ENCODE results near the gene LRRC71. TPM values are rescaled to one million over a fixed set of nuclear protein-coding genes. Genes with fewer than 3 reads are reported as not detected.

The LRRC71 gene
- total RNA-seq, 4 donors from 2014 or later, result 1.2 TPM; not detected in 3

- in situ Hi-C loops (cut with MboI; ENCODE audit: low pct_ligation_motif_present in 1 of 4, low pct_unique_long_range_greater_than_20kb in 1 of 4, low sequenced_read_pairs in 3 of 4) (no loop called here), intact Hi-C loops (cut with DNase I; ENCODE audit: low total_unique reads) (no loop called here)
- Histone ChIP-seq H3K27me3 (peaks cover 37% of the 10 kb centered on the region), H3K4me1 (peaks cover 0 to 4% (median 3%) of the 10 kb centered on the region in 4 donors), H3K9me3 (no peaks in the 10 kb centered on the region), H3K36me3 (no peaks in the 10 kb centered on the region), H3K27ac (no peak overlapping the region), H3K4me3 (no peak overlapping the region)
- TF ChIP-seq POLR2A (IDR thresholded peaks at IDR 0.05), result no peak
- no peak for TF ChIP-seq EP300 (IDR thresholded peaks at IDR 0.05; ENCODE audit: low read depth)
- no peak for DNase-seq
- WGBS, 2 donors (ENCODE audit: low coverage in 1 of 2), result 27 to 86% methylated on average over 1 to 3 of the region's 3 CpGs
These were observed 33.1 kb upstream of the LRRC71 start for GRCh38 chr1:156887317-156887716.

- Histone ChIP-seq H3K9me3 (no peaks in the 10 kb centered on the region), H3K27ac (no peak overlapping the region), H3K4me1 (peaks cover 2 to 8% (median 7%) of the 10 kb centered on the region in 4 donors), H3K27me3 (peaks cover 40% of the 10 kb centered on the region), H3K4me3 (no peak overlapping the region), H3K36me3 (no peaks in the 10 kb centered on the region)
- intact Hi-C loops (cut with DNase I; ENCODE audit: low total_unique reads), result no loop called here
- in situ Hi-C loops (cut with MboI; ENCODE audit: low pct_ligation_motif_present in 1 of 4, low pct_unique_long_range_greater_than_20kb in 1 of 4, low sequenced_read_pairs in 3 of 4), result no loop called here
- TF ChIP-seq POLR2A (IDR thresholded peaks at IDR 0.05) (no peak), CTCF (IDR thresholded peaks at IDR 0.05) (no peak), POLR2AphosphoS5 (IDR thresholded peaks at IDR 0.05) (no peak), EP300 (IDR thresholded peaks at IDR 0.05; ENCODE audit: low read depth) (no peak)
- WGBS, 2 donors (ENCODE audit: low coverage in 1 of 2), result 29% methylated on average over 6 of the region's 6 CpGs; no CpG with 5 or more reads in 1 of the 2 donors
- DNase-seq, result no peak
These were observed 32.7 kb upstream of the LRRC71 start for GRCh38 chr1:156887734-156888133.

- peak; percentile 80 for DNase-seq
- in situ Hi-C loops (cut with MboI; ENCODE audit: low pct_ligation_motif_present in 1 of 4, low pct_unique_long_range_greater_than_20kb in 1 of 4, low sequenced_read_pairs in 3 of 4), result no loop called here
- WGBS, 2 donors (ENCODE audit: low coverage in 1 of 2), result 17 to 39% methylated on average over 2 to 8 of the region's 8 CpGs
- H3K27me3 ChIP-seq, result peaks cover 56% of the 10 kb centered on the region
- H3K4me1 ChIP-seq, result peaks cover 3 to 17% (median 16%) of the 10 kb centered on the region in 4 donors
- no peak overlapping the region for H3K4me3 ChIP-seq
- TF ChIP-seq CTCF (IDR thresholded peaks at IDR 0.05) (peak; percentile 65 to 76 (median 70)), EP300 (IDR thresholded peaks at IDR 0.05; ENCODE audit: low read depth) (no peak)
- no peaks in the 10 kb centered on the region for H3K9me3 ChIP-seq
- H3K27ac ChIP-seq, result no peak overlapping the region
- intact Hi-C loops (cut with DNase I; ENCODE audit: low total_unique reads), result no loop called here
- no peaks in the 10 kb centered on the region for H3K36me3 ChIP-seq
These were observed 30.4 kb upstream of the LRRC71 start for GRCh38 chr1:156889802-156890580.

GRCh38 chr1:156892190-156893047 lies 28.0 kb upstream of the LRRC71 start:
- WGBS, 2 donors (ENCODE audit: low coverage in 1 of 2), result 4 to 7% methylated on average over 22 to 48 of the region's 48 CpGs
- intact Hi-C loops (cut with DNase I; ENCODE audit: low total_unique reads) (no loop called here), in situ Hi-C loops (cut with MboI; ENCODE audit: low pct_ligation_motif_present in 1 of 4, low pct_unique_long_range_greater_than_20kb in 1 of 4, low sequenced_read_pairs in 3 of 4) (no loop called here)
- H3K27ac ChIP-seq, result peak overlapping the region; percentile 69 to 88 (median 71)
- TF ChIP-seq POLR2A (IDR thresholded peaks at IDR 0.05) (no peak), POLR2AphosphoS5 (IDR thresholded peaks at IDR 0.05) (peak in 1 of 3 donors; percentile 11), CTCF (IDR thresholded peaks at IDR 0.05) (peak; percentile 73 to 89 (median 84)), EP300 (IDR thresholded peaks at IDR 0.05; ENCODE audit: low read depth) (no peak)
- H3K4me3 ChIP-seq, result peak overlapping the region in 3 of 4 donors; percentile 12 to 36 (median 16)
- H3K36me3 ChIP-seq, result no peaks in the 10 kb centered on the region
- H3K27me3 ChIP-seq, result peaks cover 41% of the 10 kb centered on the region
- peak; percentile 92 for DNase-seq
- H3K4me1 ChIP-seq, result peaks cover 3 to 17% (median 16%) of the 10 kb centered on the region in 4 donors
- no peaks in the 10 kb centered on the region for H3K9me3 ChIP-seq
